Large intestine (tissue), 3 donors: Measurements from ENCODE around the gene GRM7. TPM values are rescaled to one million over a fixed set of nuclear protein-coding genes. Genes with fewer than 3 reads are reported as not detected.

ENCODE experiments used
- DNase-seq, 2 donors: peaks; one replicate each; pipeline versions ENCODE4 v3.0.0 to v3.0.0-alpha.2; 2013
- H3K27ac ChIP-seq: one replicate; pipeline ENCODE4 v1.5.1; 2013; ENCODE audit warnings: low read length
- H3K27me3 ChIP-seq: 2 replicates; pipeline ENCODE4 v1.6.1; 2013; ENCODE audit warnings: low read length; ENCODE audit not compliant: control insufficient read depth, insufficient read depth
- H3K36me3 ChIP-seq: 2 replicates; pipeline ENCODE4 v1.6.1; 2013; ENCODE audit warnings: low read length; ENCODE audit not compliant: control insufficient read depth, insufficient read depth
- H3K4me1 ChIP-seq: one replicate; pipeline ENCODE4 v1.6.1; 2013; ENCODE audit warnings: low read length; ENCODE audit not compliant: control insufficient read depth, insufficient read depth
- H3K4me3 ChIP-seq: one replicate; pipeline ENCODE4 v1.5.1; 2013; ENCODE audit warnings: low read length
- H3K9me3 ChIP-seq: one replicate; pipeline ENCODE4 v1.6.1; 2013; ENCODE audit warnings: mild to moderate bottlenecking, low read depth, low read length, moderate library complexity; ENCODE audit not compliant: control insufficient read depth
- WGBS: methylation state at CpG from one replicate; pipeline ENCODE4 v1.1.5; 2013; ENCODE audit warnings: low lambda C conversion rate; ENCODE audit not compliant: insufficient coverage; 5-methylcytosine and 5-hydroxymethylcytosine counted together
- polyA plus RNA-seq: library from polyadenylated mRNA; unstranded; fragments of 120-200 nt; gene quantifications from one replicate; pipeline ENCODE4 v1.2.1, GENCODE V29; 2013

GRM7 gene
- polyA plus RNA-seq, 1 donor: 0.36 TPM

DNA sequence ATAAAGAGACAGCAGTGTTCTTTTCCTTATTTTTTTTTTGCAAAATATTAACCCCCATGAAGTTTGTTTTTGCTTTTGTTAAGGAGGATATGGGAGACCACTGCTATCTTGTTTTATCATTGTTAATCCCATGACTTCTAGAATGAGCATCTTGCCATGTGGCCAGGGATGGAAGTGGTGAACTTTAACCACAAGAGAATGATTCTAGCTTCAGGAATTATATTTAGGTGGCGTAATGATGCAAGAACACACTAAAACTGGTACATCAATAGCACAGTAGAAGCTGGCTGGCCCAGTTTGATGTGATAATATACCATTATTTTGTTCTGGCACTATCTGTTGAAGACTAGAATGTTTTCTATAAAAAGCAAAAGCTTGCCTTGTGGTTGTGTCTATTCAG lies 720.9 kb downstream of the GRM7 start:
- H3K27me3 ChIP-seq: no peaks in the 10 kb centered on the region
- H3K9me3 ChIP-seq: no peaks in the 10 kb centered on the region
- H3K4me3 ChIP-seq: no peak overlapping the region
- H3K27ac ChIP-seq: no peak overlapping the region
- H3K36me3 ChIP-seq: no peaks in the 10 kb centered on the region
- DNase-seq: no peak
- no CpG with 5 or more reads among the region's 1 CpG for WGBS
- H3K4me1 ChIP-seq: no peaks in the 10 kb centered on the region

DNA sequence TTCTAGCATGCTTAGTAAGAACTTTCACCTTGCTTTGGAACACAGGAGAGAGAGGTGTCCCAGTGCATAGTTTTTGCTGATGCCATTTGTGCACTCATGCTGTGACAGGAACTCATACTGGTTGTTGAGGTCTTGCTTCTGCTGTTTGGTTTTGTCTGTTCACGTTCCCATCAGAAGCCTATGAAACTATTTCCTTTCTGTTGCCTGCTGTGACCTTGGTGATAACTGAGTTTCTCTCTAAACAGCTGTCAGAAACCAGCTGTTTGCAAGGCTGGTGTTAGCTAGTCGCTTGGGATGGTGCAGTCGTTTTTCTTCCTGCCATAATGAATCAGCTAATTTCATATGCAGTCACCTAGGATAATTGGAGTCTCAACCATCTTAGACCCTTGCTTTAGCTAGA lies 724.1 kb downstream of the GRM7 start:
- DNase-seq: no peak
- H3K9me3 ChIP-seq: no peaks in the 10 kb centered on the region
- no peaks in the 10 kb centered on the region for H3K27me3 ChIP-seq
- WGBS: no CpG with 5 or more reads among the region's 3 CpGs
- H3K36me3 ChIP-seq: no peaks in the 10 kb centered on the region
- H3K4me1 ChIP-seq: no peaks in the 10 kb centered on the region
- no peak overlapping the region for H3K4me3 ChIP-seq
- no peak overlapping the region for H3K27ac ChIP-seq

DNA sequence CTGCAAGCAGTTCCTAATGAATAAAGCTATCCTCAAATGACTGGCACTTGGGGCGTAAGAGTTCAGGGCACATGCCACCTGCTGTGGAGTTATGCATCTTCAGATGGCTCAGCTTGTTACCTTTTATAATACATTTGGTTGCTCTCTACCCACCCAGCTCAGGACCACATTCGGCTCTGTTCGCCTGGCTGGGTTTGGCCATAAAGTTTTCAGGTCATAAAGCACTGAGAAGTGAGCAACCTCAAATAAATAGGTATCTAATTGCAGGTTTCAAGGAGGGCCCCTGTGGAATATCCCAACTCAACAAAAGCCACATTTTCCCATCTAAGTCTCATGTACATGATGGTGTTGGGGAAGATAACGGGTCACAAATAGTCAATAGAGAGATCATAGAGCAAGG lies 727.3 kb downstream of the GRM7 start:
- H3K4me1 ChIP-seq: no peaks in the 10 kb centered on the region
- no peak overlapping the region for H3K27ac ChIP-seq
- no peaks in the 10 kb centered on the region for H3K9me3 ChIP-seq
- no peaks in the 10 kb centered on the region for H3K27me3 ChIP-seq
- 83% methylated on average over 1 of the region's 4 CpGs for WGBS
- H3K36me3 ChIP-seq: no peaks in the 10 kb centered on the region
- DNase-seq: no peak
- no peak overlapping the region for H3K4me3 ChIP-seq

DNA sequence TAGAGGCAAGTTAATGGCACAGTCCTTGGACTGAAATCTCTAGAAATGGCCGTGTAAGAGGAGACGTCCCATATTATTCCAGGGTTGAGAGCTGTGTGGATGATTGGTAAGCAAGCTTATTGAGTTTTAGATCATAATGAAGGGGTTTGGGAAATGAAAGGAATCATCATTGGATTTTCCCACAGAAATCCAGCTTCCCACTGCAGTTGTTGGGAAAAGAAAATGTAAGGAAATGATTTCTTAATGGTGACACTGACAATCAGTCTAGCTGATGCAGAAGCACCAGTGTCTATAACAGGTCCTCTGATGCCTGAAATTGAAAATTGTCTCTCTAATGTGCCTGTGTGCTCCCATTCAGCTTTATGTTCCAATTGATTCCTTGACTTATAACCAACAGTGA lies 728.6 kb downstream of the GRM7 start:
- H3K27me3 ChIP-seq: no peaks in the 10 kb centered on the region
- no peaks in the 10 kb centered on the region for H3K9me3 ChIP-seq
- DNase-seq: no peak
- no peaks in the 10 kb centered on the region for H3K4me1 ChIP-seq
- no CpG with 5 or more reads among the region's 2 CpGs for WGBS
- H3K27ac ChIP-seq: no peak overlapping the region
- H3K36me3 ChIP-seq: no peaks in the 10 kb centered on the region
- no peak overlapping the region for H3K4me3 ChIP-seq

- no peaks in the 10 kb centered on the region for H3K36me3 ChIP-seq
- no peak for DNase-seq
- H3K27ac ChIP-seq: no peak overlapping the region
- WGBS: no CpG with 5 or more reads among the region's 2 CpGs
- no peak overlapping the region for H3K4me3 ChIP-seq
- H3K4me1 ChIP-seq: no peaks in the 10 kb centered on the region
- no peaks in the 10 kb centered on the region for H3K9me3 ChIP-seq
- H3K27me3 ChIP-seq: peaks cover 4% of the 10 kb centered on the region
These were observed 741.4 kb downstream of the GRM7 start for GRCh38 chr3:7602297-7602696.

DNA sequence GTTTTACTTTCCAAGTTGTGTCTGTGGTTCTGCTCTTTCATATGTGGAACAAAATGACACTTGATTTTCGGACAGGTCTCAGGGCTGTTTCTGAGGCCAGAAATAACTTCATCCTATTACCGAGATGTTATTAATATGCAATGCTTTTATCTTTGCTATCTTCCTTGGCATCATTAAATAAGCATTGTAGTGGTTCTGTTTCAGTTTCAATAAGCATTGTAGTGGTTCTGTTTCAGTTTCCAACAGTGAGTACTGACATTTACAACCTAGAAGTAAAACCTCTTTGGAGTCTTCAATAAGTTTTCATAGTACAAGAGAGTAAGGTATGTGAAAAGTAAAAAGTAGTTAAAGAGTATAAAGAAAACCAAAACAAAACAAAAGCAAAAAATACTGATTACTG lies 746.2 kb downstream of the GRM7 start:
- Histone ChIP-seq H3K4me1 (no peaks in the 10 kb centered on the region), H3K9me3 (no peaks in the 10 kb centered on the region), H3K27me3 (no peaks in the 10 kb centered on the region), H3K27ac (no peak overlapping the region), H3K36me3 (no peaks in the 10 kb centered on the region), H3K4me3 (no peak overlapping the region)
- no peak for DNase-seq
- WGBS: 80% methylated on average over 1 of the region's 2 CpGs

DNA sequence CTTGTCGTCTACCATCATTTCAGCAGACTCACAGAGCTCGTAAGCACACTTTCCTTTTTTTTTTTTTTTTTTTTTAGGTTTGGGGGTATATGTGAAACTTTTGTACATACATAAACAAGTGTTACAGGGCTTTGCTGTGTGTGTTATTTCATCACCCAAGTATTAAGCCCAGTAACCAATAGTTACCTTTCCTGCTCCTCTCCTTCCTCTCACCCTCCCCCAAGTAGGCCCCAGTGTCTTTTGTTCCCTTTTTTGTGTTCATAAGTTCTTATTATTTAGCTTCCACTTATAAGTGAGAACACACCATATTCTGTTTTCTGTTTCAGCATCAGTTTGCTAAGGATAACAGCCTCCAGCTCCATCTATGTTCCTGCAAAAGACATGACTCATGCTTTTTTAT lies 746.8 kb downstream of the GRM7 start:
- Histone ChIP-seq H3K4me1 (no peaks in the 10 kb centered on the region), H3K27me3 (no peaks in the 10 kb centered on the region), H3K27ac (no peak overlapping the region), H3K9me3 (no peaks in the 10 kb centered on the region), H3K36me3 (no peaks in the 10 kb centered on the region), H3K4me3 (no peak overlapping the region)
- WGBS: 92% methylated on average over 2 of the region's 2 CpGs
- no peak for DNase-seq

DNA sequence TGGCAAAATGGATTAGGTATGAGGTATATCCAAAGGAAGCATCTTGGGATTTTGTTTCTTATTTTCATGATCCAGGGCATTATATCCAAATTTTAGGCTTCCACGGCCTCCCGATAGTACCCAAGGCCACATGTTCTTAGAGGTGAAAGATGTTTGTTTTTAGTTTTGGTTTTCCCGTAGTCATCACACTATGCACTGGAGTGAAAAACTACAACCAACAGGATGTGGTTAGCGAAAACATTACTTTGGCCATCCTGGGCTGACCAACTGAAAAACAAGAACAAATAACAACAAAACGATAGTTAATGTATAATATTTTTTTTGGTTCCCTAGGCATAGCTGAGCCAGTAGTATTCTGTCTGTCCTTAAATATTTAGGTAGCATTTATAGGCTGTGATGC lies 749.7 kb downstream of the GRM7 start:
- H3K27me3 ChIP-seq: no peaks in the 10 kb centered on the region

DNA sequence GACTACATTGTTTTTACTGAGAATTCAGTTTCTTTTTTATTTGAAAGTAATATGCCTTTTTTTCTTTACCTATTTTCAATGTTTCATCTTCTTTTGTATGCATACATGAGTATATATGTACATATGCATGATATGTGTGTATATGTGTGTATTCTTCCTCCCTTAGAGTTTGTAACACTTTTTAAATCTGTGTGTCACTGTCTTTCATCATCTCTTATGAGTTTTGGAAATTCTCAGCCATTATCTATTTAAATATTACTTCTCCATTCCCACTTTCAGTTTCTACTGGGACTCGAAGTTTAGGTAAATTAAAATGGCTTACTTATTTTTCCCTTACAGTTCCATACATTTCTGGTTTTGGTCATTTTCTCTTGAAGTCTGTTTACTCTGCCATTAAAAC lies 754.1 kb downstream of the GRM7 start:
- DNase-seq: no peak
- Histone ChIP-seq H3K27me3 (no peaks in the 10 kb centered on the region), H3K27ac (no peak overlapping the region), H3K36me3 (no peaks in the 10 kb centered on the region), H3K4me3 (no peak overlapping the region), H3K9me3 (no peaks in the 10 kb centered on the region), H3K4me1 (no peaks in the 10 kb centered on the region)
- 100% methylated on average over 1 of the region's 1 CpG for WGBS

More for the DNA sequence above, 749.7 kb downstream of the GRM7 start:
- DNase-seq: no peak
- WGBS: 87% methylated on average over 2 of the region's 5 CpGs
- Histone ChIP-seq H3K36me3 (no peaks in the 10 kb centered on the region), H3K27ac (no peak overlapping the region), H3K9me3 (no peaks in the 10 kb centered on the region), H3K4me1 (no peaks in the 10 kb centered on the region), H3K4me3 (no peak overlapping the region)

- Histone ChIP-seq H3K27ac (no peak overlapping the region), H3K4me3 (no peak overlapping the region), H3K36me3 (no peaks in the 10 kb centered on the region), H3K4me1 (no peaks in the 10 kb centered on the region), H3K27me3 (no peaks in the 10 kb centered on the region), H3K9me3 (no peaks in the 10 kb centered on the region)
- DNase-seq: no peak
- no CpG with 5 or more reads among the region's 2 CpGs for WGBS
These were observed 757.7 kb downstream of the GRM7 start for GRCh38 chr3:7618606-7619005.

GRCh38 chr3:7620401-7620800 lies 759.5 kb downstream of the GRM7 start:
- Histone ChIP-seq H3K27me3 (no peaks in the 10 kb centered on the region), H3K9me3 (no peaks in the 10 kb centered on the region), H3K4me1 (peaks cover 1% of the 10 kb centered on the region), H3K4me3 (no peak overlapping the region), H3K27ac (no peak overlapping the region), H3K36me3 (no peaks in the 10 kb centered on the region)
- DNase-seq: no peak
- no CpG with 5 or more reads among the region's 1 CpG for WGBS
